ENCODE data around the gene FLVCR1.
"Not testable (repeated sequence)": the region's sequence is repeated elsewhere in the genome, so short reads cannot be mapped to it uniquely, and the experiment has no call there.

FLVCR1 gene

GRCh38 chr1:212847549-212847948 lies 10.5 kb upstream of the FLVCR1 start, which contains the start of gene SPATA45:
Gene SPATA45 (minus strand): TSS chr1:212847649. CDS start chr1:212836149, 11,500 bp downstream.
- H3K27ac Mint-ChIP-seq: no peak within 1 kb of the TSS
- DNase-seq: no peak
- ATAC-seq: no peak
- no peaks in the 10 kb centered on the region for H3K4me1 Mint-ChIP-seq
- no peaks in the 10 kb centered on the region for H3K27me3 Mint-ChIP-seq
- no peak within 1 kb of the TSS for H3K4me3 Mint-ChIP-seq
- H3K9me3 Mint-ChIP-seq: no peaks in the 10 kb centered on the region

- Mint-ChIP-seq H3K27ac (no peak overlapping the region), H3K4me3 (no peak overlapping the region)
These were observed 5.9 kb upstream of the FLVCR1 start for GRCh38 chr1:212852105-212852688.

GRCh38 chr1:212853658-212854057 lies 4.4 kb upstream of the FLVCR1 start:
- H3K27ac Mint-ChIP-seq: no peak overlapping the region
- H3K9me3 Mint-ChIP-seq: no peaks in the 10 kb centered on the region
- H3K27me3 Mint-ChIP-seq: no peaks in the 10 kb centered on the region
- H3K4me3 Mint-ChIP-seq: no peak overlapping the region
- no peak for DNase-seq
- H3K4me1 Mint-ChIP-seq: peaks cover 18% of the 10 kb centered on the region
- ATAC-seq: no peak

More at GRCh38 chr1:212852105-212852688, 5.9 kb upstream of the FLVCR1 start:
- H3K9me3 Mint-ChIP-seq: no peaks in the 10 kb centered on the region
- DNase-seq (no peak), ATAC-seq (no peak)
- H3K4me1 Mint-ChIP-seq: peaks cover 18% of the 10 kb centered on the region
- H3K27me3 Mint-ChIP-seq: no peaks in the 10 kb centered on the region

GRCh38 chr1:212856755-212857154 lies 1.3 kb upstream of the FLVCR1 start:
- Mint-ChIP-seq H3K27ac (no peak overlapping the region), H3K4me1 (peaks cover 18% of the 10 kb centered on the region), H3K4me3 (peak overlapping the region in 1 of 2 donors; percentile 99), H3K9me3 (no peaks in the 10 kb centered on the region), H3K27me3 (no peaks in the 10 kb centered on the region)
- no peak for DNase-seq
- ATAC-seq: no peak

GRCh38 chr1:212858461-212859265 lies 588 bp downstream of the FLVCR1 start:
- H3K27me3 Mint-ChIP-seq: no peaks in the 10 kb centered on the region
- H3K4me3 Mint-ChIP-seq: peak overlapping the region in 1 of 2 donors; percentile 99
- DNase-seq (peak; percentile 30 to 37), ATAC-seq (peak; percentile 39)
- H3K4me1 Mint-ChIP-seq: peaks cover 18% of the 10 kb centered on the region
- no peaks in the 10 kb centered on the region for H3K9me3 Mint-ChIP-seq
- H3K27ac Mint-ChIP-seq: peak overlapping the region; percentile 98 to 99

- no peak for ATAC-seq
- H3K4me1 Mint-ChIP-seq: peaks cover 12% of the 10 kb centered on the region
- no peaks in the 10 kb centered on the region for H3K27me3 Mint-ChIP-seq
- H3K4me3 Mint-ChIP-seq: no peak overlapping the region
- no peak overlapping the region for H3K27ac Mint-ChIP-seq
- DNase-seq: no peak
- no peaks in the 10 kb centered on the region for H3K9me3 Mint-ChIP-seq
These were observed 2.9 kb downstream of the FLVCR1 start for GRCh38 chr1:212860713-212861581.

- ATAC-seq (no peak), DNase-seq (no peak)
- Mint-ChIP-seq H3K27me3 (no peaks in the 10 kb centered on the region), H3K4me3 (no peak overlapping the region), H3K9me3 (no peaks in the 10 kb centered on the region), H3K27ac (no peak overlapping the region), H3K4me1 (no peaks in the 10 kb centered on the region)
These were observed 4.1 kb downstream of the FLVCR1 start for GRCh38 chr1:212862111-212862690.

- ATAC-seq, DNase-seq, H3K9me3 Mint-ChIP-seq, H3K4me3 Mint-ChIP-seq, H3K27me3 Mint-ChIP-seq, H3K4me1 Mint-ChIP-seq, H3K27ac Mint-ChIP-seq: not testable (repeated sequence)
These were observed 5.3 kb downstream of the FLVCR1 start for GRCh38 chr1:212863345-212863744.

GRCh38 chr1:212864201-212864600 lies 6.1 kb downstream of the FLVCR1 start:
- no peaks in the 10 kb centered on the region for H3K4me1 Mint-ChIP-seq
- ATAC-seq (no peak), DNase-seq (no peak)
- no peaks in the 10 kb centered on the region for H3K9me3 Mint-ChIP-seq
- H3K27me3 Mint-ChIP-seq: no peaks in the 10 kb centered on the region
- no peak overlapping the region for H3K4me3 Mint-ChIP-seq
- peak overlapping the region in 1 of 2 donors; percentile 24 for H3K27ac Mint-ChIP-seq

GRCh38 chr1:212867192-212867591 lies 9.1 kb downstream of the FLVCR1 start:
- H3K27me3 Mint-ChIP-seq: no peaks in the 10 kb centered on the region
- no peak overlapping the region for H3K27ac Mint-ChIP-seq
- no peaks in the 10 kb centered on the region for H3K9me3 Mint-ChIP-seq
- DNase-seq: no peak
- no peak overlapping the region for H3K4me3 Mint-ChIP-seq
- no peak for ATAC-seq
- H3K4me1 Mint-ChIP-seq: no peaks in the 10 kb centered on the region

GRCh38 chr1:212871976-212872375 lies 13.9 kb downstream of the FLVCR1 start:
- Mint-ChIP-seq H3K4me3 (no peak overlapping the region), H3K27me3 (no peaks in the 10 kb centered on the region), H3K27ac (no peak overlapping the region), H3K4me1 (no peaks in the 10 kb centered on the region), H3K9me3 (no peaks in the 10 kb centered on the region)
- no peak for ATAC-seq
- DNase-seq: no peak

- no peak overlapping the region for H3K27ac Mint-ChIP-seq
- H3K4me3 Mint-ChIP-seq: no peak overlapping the region
- no peaks in the 10 kb centered on the region for H3K27me3 Mint-ChIP-seq
- no peaks in the 10 kb centered on the region for H3K9me3 Mint-ChIP-seq
- no peak for ATAC-seq
- no peaks in the 10 kb centered on the region for H3K4me1 Mint-ChIP-seq
- DNase-seq: no peak
These were observed 15.4 kb downstream of the FLVCR1 start for GRCh38 chr1:212873518-212873917.

GRCh38 chr1:212878418-212878817 lies 20.3 kb downstream of the FLVCR1 start:
- ATAC-seq (no peak), DNase-seq (no peak)
- Mint-ChIP-seq H3K27me3 (no peaks in the 10 kb centered on the region), H3K4me3 (no peak overlapping the region), H3K9me3 (no peaks in the 10 kb centered on the region), H3K4me1 (no peaks in the 10 kb centered on the region), H3K27ac (no peak overlapping the region)

- Mint-ChIP-seq H3K27me3 (no peaks in the 10 kb centered on the region), H3K4me1 (no peaks in the 10 kb centered on the region), H3K4me3 (no peak overlapping the region), H3K9me3 (no peaks in the 10 kb centered on the region), H3K27ac (peak overlapping the region in 1 of 2 donors; percentile 36)
- no peak for ATAC-seq
- DNase-seq: no peak
These were observed 22.0 kb downstream of the FLVCR1 start for GRCh38 chr1:212879947-212880690.

- DNase-seq: no peak
- ATAC-seq: no peak
- H3K4me1 Mint-ChIP-seq: no peaks in the 10 kb centered on the region
- no peak overlapping the region for H3K4me3 Mint-ChIP-seq
- H3K27me3 Mint-ChIP-seq: no peaks in the 10 kb centered on the region
- no peak overlapping the region for H3K27ac Mint-ChIP-seq
- no peaks in the 10 kb centered on the region for H3K9me3 Mint-ChIP-seq
These were observed 26.5 kb downstream of the FLVCR1 start for GRCh38 chr1:212884592-212884991.
